ENCODE results near the gene BPNT1. TPM values are rescaled to one million over a fixed set of nuclear protein-coding genes. Genes with fewer than 3 reads are reported as not detected.

BPNT1 gene
- 10 to 100 TPM; 19.1 to 20.6 TPM for total RNA-seq

- Mint-ChIP-seq H3K9me3 (no peaks in the 10 kb centered on the region), H3K4me1 (peaks cover 19% of the 10 kb centered on the region), H3K27ac (peak within 1 kb of the TSS; percentile 80), H3K4me3 (peak within 1 kb of the TSS; percentile 94), H3K36me3 (ENCODE audit: low read depth) (peaks cover 2% of the 10 kb centered on the region), H3K27me3 (no peaks in the 10 kb centered on the region)
- DNase-seq: peak; percentile 97
- POLR2A ChIA-PET: interaction anchor here (0.6 to 1.8 kb wide), 9 partner anchors 9 to 182 kb away, joined by 3 to 7 read pairs (median 3); partner anchors contain the start of genes EPRS1 and RAB3GAP2
- CTCF ChIA-PET: interaction anchor here (0.6 to 1.4 kb wide), 12 partner anchors 9 to 623 kb away, joined by 3 to 7 read pairs (median 3); partner anchors contain the start of gene EPRS1
Measured at GRCh38 chr1:220089650-220090556, at the start of gene BPNT1. TSS of gene BPNT1 (minus strand) at chr1:220089788. CDS start at chr1:220079846, 9,942 bp downstream.

GRCh38 chr1:220137019-220137786 is 47.6 kb upstream of the BPNT1 start:
- Mint-ChIP-seq H3K4me1 (peaks cover 11% of the 10 kb centered on the region), H3K4me3 (peak overlapping the region; percentile 2), H3K27me3 (no peaks in the 10 kb centered on the region), H3K9me3 (no peaks in the 10 kb centered on the region), H3K27ac (peak overlapping the region; percentile 49), H3K36me3 (ENCODE audit: low read depth) (peaks cover 40% of the 10 kb centered on the region)
- ChIA-PET POLR2A (interaction anchor here (0.6 to 0.9 kb wide), 3 partner anchors 10 to 855 kb away, joined by 3 to 4 read pairs (median 3); no protein-coding TSS in a partner anchor), CTCF (interaction anchor here (0.7 to 1.7 kb wide), 8 partner anchors 8 to 667 kb away, joined by 3 to 8 read pairs (median 4); no protein-coding TSS in a partner anchor)
- DNase-seq: no peak

GRCh38 chr1:220135755-220136154 is 46.2 kb upstream of the BPNT1 start:
- DNase-seq: no peak
- no peak overlapping the region for H3K27ac Mint-ChIP-seq
- POLR2A ChIA-PET: no interaction called here

GRCh38 chr1:220129479-220130210 is 40.1 kb upstream of the BPNT1 start:
- Mint-ChIP-seq H3K9me3 (peaks cover 5% of the 10 kb centered on the region), H3K27me3 (no peaks in the 10 kb centered on the region), H3K4me1 (peaks cover 3% of the 10 kb centered on the region), H3K36me3 (ENCODE audit: low read depth) (peaks cover 54% of the 10 kb centered on the region), H3K4me3 (no peak overlapping the region), H3K27ac (no peak overlapping the region)
- POLR2A ChIA-PET: no interaction called here
- CTCF ChIA-PET: no interaction called here
- DNase-seq: no peak

More at GRCh38 chr1:220135755-220136154, 46.2 kb upstream of the BPNT1 start:
- CTCF ChIA-PET: interaction anchor here (0.6 to 1.7 kb wide), 4 partner anchors 14 to 94 kb away, joined by 3 to 8 read pairs (median 6); no protein-coding TSS in a partner anchor
- peaks cover 42% of the 10 kb centered on the region for H3K36me3 Mint-ChIP-seq (ENCODE audit: low read depth)
- H3K9me3 Mint-ChIP-seq: no peaks in the 10 kb centered on the region
- H3K4me1 Mint-ChIP-seq: peaks cover 11% of the 10 kb centered on the region
- no peak overlapping the region for H3K4me3 Mint-ChIP-seq
- no peaks in the 10 kb centered on the region for H3K27me3 Mint-ChIP-seq

GRCh38 chr1:220127076-220127475 is 37.5 kb upstream of the BPNT1 start:
- Mint-ChIP-seq H3K4me3 (no peak overlapping the region), H3K9me3 (peaks cover 5% of the 10 kb centered on the region), H3K36me3 (ENCODE audit: low read depth) (peaks cover 43% of the 10 kb centered on the region), H3K27me3 (no peaks in the 10 kb centered on the region), H3K27ac (no peak overlapping the region), H3K4me1 (peaks cover 11% of the 10 kb centered on the region)
- ChIA-PET CTCF (no interaction called here), POLR2A (no interaction called here)
- DNase-seq: no peak

GRCh38 chr1:220124542-220124941 is 35.0 kb upstream of the BPNT1 start:
- Mint-ChIP-seq H3K36me3 (ENCODE audit: low read depth) (peaks cover 30% of the 10 kb centered on the region), H3K27me3 (no peaks in the 10 kb centered on the region), H3K27ac (no peak overlapping the region), H3K4me1 (peaks cover 12% of the 10 kb centered on the region), H3K9me3 (peaks cover 3% of the 10 kb centered on the region), H3K4me3 (no peak overlapping the region)
- POLR2A ChIA-PET: no interaction called here
- DNase-seq: no peak
- CTCF ChIA-PET: interaction anchor here (0.7 to 3.3 kb wide), 12 partner anchors 8 to 136 kb away, joined by 3 to 20 read pairs (median 4); partner anchors contain the start of gene BPNT1

GRCh38 chr1:220123889-220124288 is 34.3 kb upstream of the BPNT1 start:
- peaks cover 12% of the 10 kb centered on the region for H3K4me1 Mint-ChIP-seq
- no peaks in the 10 kb centered on the region for H3K9me3 Mint-ChIP-seq
- peaks cover 27% of the 10 kb centered on the region for H3K36me3 Mint-ChIP-seq (ENCODE audit: low read depth)
- CTCF ChIA-PET: interaction anchor here (0.7 to 3.3 kb wide), 11 partner anchors 9 to 135 kb away, joined by 3 to 20 read pairs (median 4); partner anchors contain the start of gene BPNT1
- no peak for DNase-seq
- POLR2A ChIA-PET: no interaction called here
- H3K4me3 Mint-ChIP-seq: no peak overlapping the region
- H3K27me3 Mint-ChIP-seq: no peaks in the 10 kb centered on the region
- no peak overlapping the region for H3K27ac Mint-ChIP-seq

- Mint-ChIP-seq H3K4me3 (no peak overlapping the region), H3K27me3 (no peaks in the 10 kb centered on the region), H3K4me1 (peaks cover 12% of the 10 kb centered on the region), H3K27ac (no peak overlapping the region), H3K36me3 (ENCODE audit: low read depth) (peaks cover 20% of the 10 kb centered on the region), H3K9me3 (no peaks in the 10 kb centered on the region)
- POLR2A ChIA-PET: no interaction called here
- DNase-seq: no peak
- CTCF ChIA-PET: interaction anchor here (1.2 to 2.9 kb wide), 2 partner anchors 8 to 28 kb away, joined by 7 read pairs; no protein-coding TSS in a partner anchor
Measured at GRCh38 chr1:220123066-220123465, 33.5 kb upstream of the BPNT1 start.

- Mint-ChIP-seq H3K4me3 (no peak overlapping the region), H3K27me3 (no peaks in the 10 kb centered on the region), H3K4me1 (peaks cover 12% of the 10 kb centered on the region), H3K27ac (no peak overlapping the region), H3K36me3 (ENCODE audit: low read depth) (peaks cover 13% of the 10 kb centered on the region), H3K9me3 (no peaks in the 10 kb centered on the region)
- ChIA-PET POLR2A (interaction anchor here (0.6 to 1.4 kb wide), 2 partner anchors 26 to 36 kb away, joined by 3 read pairs; no protein-coding TSS in a partner anchor), CTCF (interaction anchor here (0.6 to 2.2 kb wide), 4 partner anchors 9 to 131 kb away, joined by 3 to 10 read pairs (median 6); no protein-coding TSS in a partner anchor)
- no peak for DNase-seq
Measured at GRCh38 chr1:220121791-220122530, 32.4 kb upstream of the BPNT1 start.

GRCh38 chr1:220119043-220119512 is 29.5 kb upstream of the BPNT1 start:
- POLR2A ChIA-PET: no interaction called here
- H3K27ac Mint-ChIP-seq: no peak overlapping the region
- no peak for DNase-seq
- no peak overlapping the region for H3K4me3 Mint-ChIP-seq
- peaks cover 6% of the 10 kb centered on the region for H3K4me1 Mint-ChIP-seq
- peaks cover 15% of the 10 kb centered on the region for H3K36me3 Mint-ChIP-seq (ENCODE audit: low read depth)
- H3K27me3 Mint-ChIP-seq: no peaks in the 10 kb centered on the region
- H3K9me3 Mint-ChIP-seq: no peaks in the 10 kb centered on the region
- CTCF ChIA-PET: no interaction called here

- Mint-ChIP-seq H3K36me3 (ENCODE audit: low read depth) (peaks cover 32% of the 10 kb centered on the region), H3K4me3 (no peak overlapping the region), H3K4me1 (peaks cover 7% of the 10 kb centered on the region), H3K9me3 (no peaks in the 10 kb centered on the region), H3K27ac (no peak overlapping the region), H3K27me3 (no peaks in the 10 kb centered on the region)
- ChIA-PET POLR2A (interaction anchor here (1.7 kb wide), 1 partner anchor 9 kb away, joined by 6 read pairs; no protein-coding TSS in a partner anchor), CTCF (interaction anchor here (0.8 to 1.9 kb wide), 16 partner anchors 8 to 126 kb away, joined by 3 to 20 read pairs (median 5); partner anchors contain the start of genes BPNT1 and IARS2)
- peak; percentile 31 for DNase-seq
Measured at GRCh38 chr1:220113136-220113695, 23.6 kb upstream of the BPNT1 start.

All from activated CD4-positive, alpha-beta memory T cell treated with anti-CD3 and anti-CD28 coated beads, Interleukin-2, amount 10 ng/mL, durations not matched to agents 7 days and 5 days (primary cell).